SH-SY5Y (cell line): ENCODE results near the gene RAB27B.

Experiments used
- GATA2 ChIP-seq: IDR thresholded peaks from 2 replicates; pipeline ENCODE4 v1.6.1; 2011; ENCODE audit warnings: mild to moderate bottlenecking, low read depth, low read length
- GATA3 ChIP-seq: IDR thresholded peaks from 2 replicates; pipeline ENCODE4 v1.6.1; 2011; ENCODE audit warnings: low read depth, mild to moderate bottlenecking, low read length, moderate library complexity

GRCh38 chr18:54924948-54925347 lies 96.7 kb downstream of the RAB27B start:
- TF ChIP-seq GATA2, result no peak
- TF ChIP-seq GATA3, result no peak
